CD4-positive, alpha-beta T cell (primary cell): ENCODE results near the gene FKBP2. TPM values are rescaled to one million over a fixed set of nuclear protein-coding genes. Genes with fewer than 3 reads are reported as not detected.

Source experiments
- ATAC-seq: fragments of 200-7000 bp; cut with Tn5 transposase; one replicate; pipeline ENCODE4 v1.10.0; 2022; ENCODE audit warnings: mild to moderate bottlenecking; ENCODE audit not compliant: poor library complexity
- CTCF ChIA-PET: fragments of 350-600 bp; sonication (Branson Sonifier 250); formaldehyde crosslinking; loops from one replicate; lab custom pipeline; 2021; ENCODE audit warnings: antibody characterized with exemption, inconsistent platforms; lab: Charles Lee
- POLR2A ChIA-PET: fragments of 350-600 bp; sonication (Branson Sonifier 250); formaldehyde crosslinking; loops from one replicate; lab custom pipeline; 2021; ENCODE audit warnings: antibody characterized with exemption, inconsistent platforms; lab: Charles Lee
- DNase-seq, 14 experiments: peaks; one replicate each; pipeline ENCODE4 v3.0.0-alpha.2; 2013 to 2020; ENCODE audit warnings: mixed read lengths in 2 of 14
- H3K27ac ChIP-seq, 2 donors: one replicate each; pipeline versions ENCODE4 v1.5.1 to v1.7.0; 2013; ENCODE audit warnings: low read length in 2 of 2, low read depth in 1 of 2, mild to moderate bottlenecking in 1 of 2
- H3K27me3 ChIP-seq, 2 experiments: 1 replicate in 1 of 2; 2 replicates in 1 of 2; pipeline versions ENCODE4 v1.6.1 to v1.7.0; 2013; ENCODE audit warnings: low read length in 2 of 2, control low read depth in 1 of 2, mild to moderate bottlenecking in 1 of 2, moderate library complexity in 1 of 2; ENCODE audit not compliant: insufficient read depth in 2 of 2, control insufficient read depth in 1 of 2
- H3K36me3 ChIP-seq: one replicate; pipeline ENCODE4 v1.6.1; 2013; ENCODE audit warnings: low read length, control low read depth; ENCODE audit not compliant: insufficient read depth
- H3K4me1 ChIP-seq: one replicate; pipeline ENCODE4 v1.6.1; 2013; ENCODE audit warnings: low read length, control low read depth; ENCODE audit not compliant: insufficient read depth
- H3K4me3 ChIP-seq: one replicate; pipeline ENCODE4 v1.5.1; 2013; ENCODE audit warnings: mild to moderate bottlenecking, low read length, moderate library complexity
- H3K9me3 ChIP-seq, 2 experiments: 1 replicate in 1 of 2; 2 replicates in 1 of 2; pipeline versions ENCODE4 v1.6.1 to v1.7.0; 2013; ENCODE audit warnings: low read length in 2 of 2, mild to moderate bottlenecking in 2 of 2, control low read depth in 1 of 2, moderate library complexity in 1 of 2; ENCODE audit not compliant: control insufficient read depth in 1 of 2, insufficient read depth in 1 of 2
- H3K27ac Mint-ChIP-seq: one replicate; pipeline ENCODE4 v1.8.0; 2020; ENCODE audit warnings: mixed read lengths
- H3K27me3 Mint-ChIP-seq: one replicate; pipeline ENCODE4 v1.8.0; 2021; ENCODE audit warnings: mixed read lengths
- H3K36me3 Mint-ChIP-seq: one replicate; pipeline ENCODE4 v1.8.0; 2021; ENCODE audit warnings: low read depth, mixed read lengths
- H3K4me1 Mint-ChIP-seq: one replicate; pipeline ENCODE4 v1.8.0; 2021; ENCODE audit warnings: low read depth, mixed read lengths
- H3K4me3 Mint-ChIP-seq: one replicate; pipeline ENCODE4 v1.8.0; 2020; ENCODE audit warnings: mild to moderate bottlenecking, mixed read lengths
- H3K9me3 Mint-ChIP-seq: one replicate; pipeline ENCODE4 v1.8.0; 2020; ENCODE audit warnings: mixed read lengths
- intact Hi-C, 2 experiments: fragments of 100-400 bp; cut with DNase I in 1 of 2; cut with micrococcal nuclease in 1 of 2; formaldehyde crosslinking; loops; one replicate each; pipeline versions ENCODE4 v1.15.1 to v1.9.0; 2023 to 2025; cut with DNase I, micrococcal nuclease
- total RNA-seq, 174 experiments: library from RNA in 2 of 174; stranded (reverse) in 2 of 174; gene quantifications; one replicate each; pipeline ENCODE4 v1.2.3 and lab custom pipeline; 2021 to 2026
- TF ChIP-seq, protein P1 (sequence below): fragments of 200-600 bp; IDR thresholded peaks from one replicate; pipeline ENCODE4 v1.8.0; 2022; ENCODE audit warnings: antibody characterized with exemption, mild to moderate bottlenecking

Gene FKBP2
- total RNA-seq, 2 experiments from 2014 or later = 11.2 to 14.6 TPM

DNA sequence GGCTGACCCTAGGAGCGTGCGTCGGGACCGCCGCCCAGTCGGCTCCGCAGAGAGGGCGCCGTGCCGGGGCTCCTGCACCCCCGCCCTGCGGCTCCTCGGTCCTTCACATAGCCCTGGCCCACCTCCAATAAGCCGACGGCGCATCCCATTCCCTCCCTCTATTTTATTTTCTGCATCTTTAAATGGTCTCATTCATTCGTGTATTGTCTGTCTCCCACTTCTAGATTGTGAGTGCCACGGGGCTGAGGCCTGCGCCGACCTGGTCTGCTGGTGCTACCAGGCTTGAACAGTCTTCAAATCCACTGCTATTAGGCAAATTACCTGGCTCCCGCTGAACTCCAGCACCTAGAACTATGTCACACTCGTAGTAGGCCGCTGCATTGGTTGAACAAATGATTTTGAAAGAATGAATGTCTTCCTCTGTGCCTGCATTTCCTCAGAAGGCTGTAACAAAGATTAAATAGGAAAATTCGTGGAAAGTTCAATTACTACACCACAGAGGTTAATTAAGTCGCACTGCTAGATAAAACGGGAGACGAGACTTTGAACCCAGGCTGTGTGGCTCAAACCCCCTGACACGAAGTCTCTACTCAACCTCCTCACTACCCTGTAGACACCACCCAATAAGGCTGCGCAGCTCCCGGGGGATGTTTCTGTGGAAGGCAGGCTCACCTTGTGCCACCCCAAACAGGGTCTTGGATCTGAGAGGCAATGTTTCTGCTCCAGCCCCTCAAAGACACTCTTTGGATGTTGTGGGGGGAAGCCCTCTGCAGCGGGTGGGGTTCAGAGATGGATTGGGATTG is 7.0 kb downstream of the FKBP2 start:
- H3K4me3 Mint-ChIP-seq = peak overlapping the region; percentile 88
- H3K27me3 ChIP-seq = no peaks in the 10 kb centered on the region
- H3K36me3 ChIP-seq = peaks cover 10% of the 10 kb centered on the region
- intact Hi-C loops = loop anchor here (1.0 kb wide), 2 partner anchors 21 to 22 kb away; no protein-coding TSS in a partner anchor
- no peak overlapping the region for H3K27ac Mint-ChIP-seq
- peaks cover 11% of the 10 kb centered on the region for H3K36me3 Mint-ChIP-seq
- no peak overlapping the region for H3K27ac ChIP-seq
- DNase-seq (no peak), ATAC-seq (no peak)
- TF ChIP-seq, protein P1, sequence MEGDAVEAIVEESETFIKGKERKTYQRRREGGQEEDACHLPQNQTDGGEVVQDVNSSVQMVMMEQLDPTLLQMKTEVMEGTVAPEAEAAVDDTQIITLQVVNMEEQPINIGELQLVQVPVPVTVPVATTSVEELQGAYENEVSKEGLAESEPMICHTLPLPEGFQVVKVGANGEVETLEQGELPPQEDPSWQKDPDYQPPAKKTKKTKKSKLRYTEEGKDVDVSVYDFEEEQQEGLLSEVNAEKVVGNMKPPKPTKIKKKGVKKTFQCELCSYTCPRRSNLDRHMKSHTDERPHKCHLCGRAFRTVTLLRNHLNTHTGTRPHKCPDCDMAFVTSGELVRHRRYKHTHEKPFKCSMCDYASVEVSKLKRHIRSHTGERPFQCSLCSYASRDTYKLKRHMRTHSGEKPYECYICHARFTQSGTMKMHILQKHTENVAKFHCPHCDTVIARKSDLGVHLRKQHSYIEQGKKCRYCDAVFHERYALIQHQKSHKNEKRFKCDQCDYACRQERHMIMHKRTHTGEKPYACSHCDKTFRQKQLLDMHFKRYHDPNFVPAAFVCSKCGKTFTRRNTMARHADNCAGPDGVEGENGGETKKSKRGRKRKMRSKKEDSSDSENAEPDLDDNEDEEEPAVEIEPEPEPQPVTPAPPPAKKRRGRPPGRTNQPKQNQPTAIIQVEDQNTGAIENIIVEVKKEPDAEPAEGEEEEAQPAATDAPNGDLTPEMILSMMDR = no peak
- H3K27me3 Mint-ChIP-seq = no peaks in the 10 kb centered on the region
- ChIA-PET POLR2A (interaction anchor here (2.8 to 6.2 kb wide), 6 partner anchors 22 to 70 kb away, joined by 13 to 65 read pairs (median 30); partner anchors contain the start of genes BAD, FERMT3, GPR137 and NUDT22), CTCF (interaction anchor here (0.7 to 4.7 kb wide), 4 partner anchors 21 to 57 kb away, joined by 3 to 56 read pairs (median 10); partner anchors contain the start of gene FERMT3)
- H3K4me1 ChIP-seq = peaks cover 61% of the 10 kb centered on the region
- peaks cover 43% of the 10 kb centered on the region for H3K4me1 Mint-ChIP-seq
- no peaks in the 10 kb centered on the region for H3K9me3 ChIP-seq
- peak overlapping the region; percentile 90 for H3K4me3 ChIP-seq
- no peaks in the 10 kb centered on the region for H3K9me3 Mint-ChIP-seq

DNA sequence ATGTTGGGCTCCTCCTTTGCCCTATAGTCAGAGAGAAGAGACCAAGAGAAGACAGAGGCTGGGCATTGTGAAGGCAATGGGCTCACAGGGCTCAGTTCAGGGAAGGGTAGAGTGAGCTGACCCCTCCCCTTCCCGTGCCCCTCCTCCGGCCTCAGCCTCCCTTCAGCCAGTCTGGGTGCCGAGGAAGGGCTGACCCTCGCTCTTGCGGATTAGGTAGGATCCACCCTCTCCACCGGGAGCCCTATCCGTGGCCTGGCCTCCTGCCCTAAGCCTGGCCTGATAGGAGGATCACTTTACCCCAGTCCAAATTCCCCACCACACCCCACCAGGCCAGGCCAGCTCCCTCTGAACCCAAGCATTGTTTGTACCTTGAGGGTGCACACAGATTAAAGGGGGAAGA is 7.7 kb downstream of the FKBP2 start:
- Mint-ChIP-seq H3K4me3 (peak overlapping the region; percentile 88), H3K36me3 (peaks cover 5% of the 10 kb centered on the region), H3K4me1 (peaks cover 38% of the 10 kb centered on the region), H3K27me3 (no peaks in the 10 kb centered on the region), H3K9me3 (no peaks in the 10 kb centered on the region), H3K27ac (peak overlapping the region; percentile 36)
- peaks cover 7% of the 10 kb centered on the region for H3K36me3 ChIP-seq
- peaks cover 59% of the 10 kb centered on the region for H3K4me1 ChIP-seq
- no peak overlapping the region for H3K27ac ChIP-seq
- H3K9me3 ChIP-seq = no peaks in the 10 kb centered on the region
- ChIA-PET POLR2A (interaction anchor here (4.5 kb wide), 1 partner anchor 42 kb away, joined by 35 read pairs; the partner anchor contains the start of gene FERMT3), CTCF (interaction anchor here (0.7 to 4.7 kb wide), 2 partner anchors 43 to 56 kb away, joined by 3 to 56 read pairs; partner anchors contain the start of gene FERMT3)
- ATAC-seq = no peak
- TF ChIP-seq, protein P1 = no peak
- no peak for DNase-seq
- intact Hi-C loops = no loop called here
- no peaks in the 10 kb centered on the region for H3K27me3 ChIP-seq
- no peak overlapping the region for H3K4me3 ChIP-seq

DNA sequence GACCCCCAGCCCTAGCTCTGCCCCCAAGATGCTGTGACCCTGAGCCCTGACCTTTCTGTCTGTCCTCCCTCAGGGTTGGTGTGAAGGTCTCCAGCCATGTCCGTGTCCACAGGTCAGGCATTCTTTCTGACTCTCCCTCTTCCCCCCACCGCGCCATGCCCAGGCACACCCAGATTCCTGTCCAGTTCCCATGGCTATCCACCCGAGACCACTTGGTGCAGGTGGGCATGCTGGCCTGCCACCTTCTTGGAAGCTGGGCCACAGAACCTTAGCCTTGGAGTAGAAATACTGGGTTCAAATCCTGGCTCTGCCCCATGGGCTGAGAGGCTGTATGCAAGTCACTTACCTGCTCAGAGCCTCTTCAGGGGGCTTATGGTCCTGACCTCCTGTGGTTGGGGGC is 8.1 kb downstream of the FKBP2 start:
- peaks cover 3% of the 10 kb centered on the region for H3K36me3 ChIP-seq
- CTCF ChIA-PET = interaction anchor here (1.5 to 4.7 kb wide), 3 partner anchors 23 to 52 kb away, joined by 3 to 56 read pairs (median 6); partner anchors contain the start of genes CATSPERZ, FERMT3, NUDT22 and TRPT1
- intact Hi-C loops = no loop called here
- Mint-ChIP-seq H3K4me1 (peaks cover 37% of the 10 kb centered on the region), H3K27me3 (no peaks in the 10 kb centered on the region), H3K4me3 (peak overlapping the region; percentile 62), H3K9me3 (no peaks in the 10 kb centered on the region), H3K27ac (peak overlapping the region; percentile 36), H3K36me3 (peaks cover 4% of the 10 kb centered on the region)
- ATAC-seq = no peak
- H3K4me1 ChIP-seq = peaks cover 59% of the 10 kb centered on the region
- no peak overlapping the region for H3K4me3 ChIP-seq
- no peak for DNase-seq
- POLR2A ChIA-PET = interaction anchor here (1.4 to 4.5 kb wide), 3 partner anchors 8 to 55 kb away, joined by 4 to 35 read pairs (median 9); partner anchors contain the start of genes FERMT3 and FKBP2
- TF ChIP-seq, protein P1 = no peak
- H3K27ac ChIP-seq = no peak overlapping the region
- no peaks in the 10 kb centered on the region for H3K9me3 ChIP-seq
- no peaks in the 10 kb centered on the region for H3K27me3 ChIP-seq
